Gastroesophageal sphincter (tissue), 2 donors: ENCODE data around the gene ADAMTS19.

Source experiments
- EP300 ChIP-seq: sonication (generic); formaldehyde crosslinking; IDR thresholded peaks from one replicate; pipeline ENCODE4 v1.6.1; 2017; ENCODE audit warnings: antibody characterized with exemption, mild to moderate bottlenecking
- POLR2A ChIP-seq, 2 donors: fragments of 450-650 bp; IDR thresholded peaks; one replicate each; pipeline ENCODE4 v1.6.1; 2017; ENCODE audit warnings: antibody characterized with exemption in 2 of 2, mild to moderate bottlenecking in 2 of 2, moderate library complexity in 1 of 2

- no peak for TF ChIP-seq POLR2A (IDR thresholded peaks at IDR 0.05)
- no peak for TF ChIP-seq EP300
Measured at GRCh38 chr5:129459450-129459776, 685 bp upstream of the ADAMTS19 start.
